OCI-LY3 (cell line): ENCODE measurements around the gene ANK2.

ENCODE experiments used
- CTCF ChIP-seq: fragments of 200-600, 300-600 bp; sonication (generic); IDR thresholded peaks from 2 replicates; pipeline ENCODE4 v1.5.1; 2014; ENCODE audit warnings: antibody characterized with exemption, low read length, low read depth
- EZH2phosphoT487 ChIP-seq: fragments of 200-600 bp; shearing (Covaris generic); IDR thresholded peaks from 2 replicates; pipeline ENCODE4 v1.6.1; 2018; ENCODE audit warnings: antibody characterized with exemption, mixed run types, low read depth

GRCh38 chr4:113080050-113080449, 30.6 kb downstream of the ANK2 start:
- TF ChIP-seq CTCF (no peak), EZH2phosphoT487 (no peak)
